Measurements from ENCODE around the gene METTL2B. TPM values are rescaled to one million over a fixed set of nuclear protein-coding genes. Genes with fewer than 3 reads are reported as not detected.
A peak's percentile ranks its signal among the peaks of the same experiment; 100 is the strongest.

The METTL2B gene
- total RNA-seq, 1 experiment from 2014 or later, result 49.7 TPM

- no peak for TF ChIP-seq CTCF (IDR thresholded peaks at IDR 0.05; ENCODE audit: unreplicated experiment)
- no peak overlapping the region for H3K27ac Mint-ChIP-seq (ENCODE audit: low read depth, unreplicated experiment)
- peaks cover 7% of the 10 kb centered on the region for H3K36me3 Mint-ChIP-seq (ENCODE audit: insufficient read depth, unreplicated experiment)
- H3K4me3 Mint-ChIP-seq (ENCODE audit: unreplicated experiment), result no peak overlapping the region
- no peak for DNase-seq (ENCODE audit: unreplicated experiment)
- CTCF ChIA-PET, result interaction anchor here (0.7 to 5.2 kb wide), 3 partner anchors 26 to 638 kb away, joined by 3 to 68 read pairs (median 4); no protein-coding TSS in a partner anchor
- H3K9me3 Mint-ChIP-seq (ENCODE audit: unreplicated experiment), result no peaks in the 10 kb centered on the region
- no TSS peak for BruUV-seq (replicated peaks)
- POLR2A ChIA-PET, result no interaction called here
- H3K27me3 Mint-ChIP-seq (ENCODE audit: insufficient read depth, unreplicated experiment), result peaks cover 27% of the 10 kb centered on the region
- intact Hi-C loops (cut with micrococcal nuclease), result no loop called here
- H3K4me1 Mint-ChIP-seq (ENCODE audit: insufficient read depth, unreplicated experiment), result peaks cover 14% of the 10 kb centered on the region
Observed at GRCh38 chr7:128452552-128452951, 24.0 kb upstream of the METTL2B start.

- no peak for DNase-seq (ENCODE audit: unreplicated experiment)
- ChIA-PET POLR2A (interaction anchor here (1.0 to 1.4 kb wide), 2 partner anchors 11 to 23 kb away, joined by 3 to 5 read pairs; partner anchors contain the start of gene METTL2B), CTCF (interaction anchor here (0.6 to 5.2 kb wide), 6 partner anchors 8 to 1046 kb away, joined by 3 to 68 read pairs (median 4); no protein-coding TSS in a partner anchor)
- BruUV-seq (replicated peaks), result no TSS peak
- TF ChIP-seq CTCF (IDR thresholded peaks at IDR 0.05; ENCODE audit: unreplicated experiment), result no peak
- H3K4me3 Mint-ChIP-seq (ENCODE audit: unreplicated experiment), result no peak overlapping the region
- peaks cover 7% of the 10 kb centered on the region for H3K36me3 Mint-ChIP-seq (ENCODE audit: insufficient read depth, unreplicated experiment)
- intact Hi-C loops (cut with micrococcal nuclease), result no loop called here
- H3K27me3 Mint-ChIP-seq (ENCODE audit: insufficient read depth, unreplicated experiment), result peaks cover 27% of the 10 kb centered on the region
- no peak overlapping the region for H3K27ac Mint-ChIP-seq (ENCODE audit: low read depth, unreplicated experiment)
- H3K4me1 Mint-ChIP-seq (ENCODE audit: insufficient read depth, unreplicated experiment), result peaks cover 14% of the 10 kb centered on the region
- H3K9me3 Mint-ChIP-seq (ENCODE audit: unreplicated experiment), result no peaks in the 10 kb centered on the region
Observed at GRCh38 chr7:128453836-128454804, 22.4 kb upstream of the METTL2B start.

GRCh38 chr7:128454808-128455542 is 21.6 kb upstream of the METTL2B start:
- Mint-ChIP-seq H3K9me3 (ENCODE audit: unreplicated experiment) (no peaks in the 10 kb centered on the region), H3K27me3 (ENCODE audit: insufficient read depth, unreplicated experiment) (peaks cover 27% of the 10 kb centered on the region), H3K36me3 (ENCODE audit: insufficient read depth, unreplicated experiment) (peaks cover 7% of the 10 kb centered on the region), H3K4me3 (ENCODE audit: unreplicated experiment) (peak overlapping the region; percentile 95), H3K27ac (ENCODE audit: low read depth, unreplicated experiment) (peak overlapping the region; percentile 88), H3K4me1 (ENCODE audit: insufficient read depth, unreplicated experiment) (peaks cover 14% of the 10 kb centered on the region)
- ChIA-PET POLR2A (interaction anchor here (0.7 to 1.5 kb wide), 12 partner anchors 10 to 601 kb away, joined by 3 to 7 read pairs (median 4); partner anchors contain the start of gene METTL2B), CTCF (interaction anchor here (0.7 to 5.2 kb wide), 9 partner anchors 7 to 637 kb away, joined by 3 to 68 read pairs (median 3); no protein-coding TSS in a partner anchor)
- DNase-seq (ENCODE audit: unreplicated experiment), result no peak
- TSS peak; percentile 90 for BruUV-seq (replicated peaks)
- intact Hi-C loops (cut with micrococcal nuclease), result no loop called here
- no peak for TF ChIP-seq CTCF (IDR thresholded peaks at IDR 0.05; ENCODE audit: unreplicated experiment)

All from MCF 10A (cell line).